Activated CD4-positive, CD25-positive, alpha-beta regulatory T cell treated with anti-CD3 and anti-CD28 coated beads, Interleukin-2, amount 50 U/mL, for 72 hours (primary cell): ENCODE results near the gene HEBP2.

Source experiments
- DNase-seq: peaks from one replicate; pipeline ENCODE4 v3.0.0; 2021

HEBP2 gene

GRCh38 chr6:138455746-138456400, 51.9 kb downstream of the HEBP2 start:
- no peak for DNase-seq

GRCh38 chr6:138456401-138456790, 52.4 kb downstream of the HEBP2 start:
- DNase-seq, result no peak

DNA sequence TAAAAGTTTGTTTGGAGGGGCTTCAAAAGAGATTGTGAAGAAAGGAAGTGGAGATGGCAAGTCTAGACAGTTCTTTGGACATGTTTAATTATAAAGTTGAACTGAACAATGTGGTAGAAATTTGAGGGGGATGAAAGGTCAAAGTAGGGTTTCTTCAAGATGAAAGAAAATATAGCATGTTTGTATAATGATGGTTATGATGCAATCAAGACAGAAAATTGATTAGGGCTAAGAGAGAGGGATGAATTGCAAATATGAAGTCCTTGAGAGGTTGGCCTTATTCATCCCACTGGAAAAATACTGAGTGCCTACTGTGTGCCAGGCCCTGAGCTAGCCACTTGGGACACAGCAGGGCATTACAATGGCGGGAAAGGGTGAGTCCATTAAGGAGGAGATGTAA, 57.6 kb downstream of the HEBP2 start:
- DNase-seq, result no peak

DNA sequence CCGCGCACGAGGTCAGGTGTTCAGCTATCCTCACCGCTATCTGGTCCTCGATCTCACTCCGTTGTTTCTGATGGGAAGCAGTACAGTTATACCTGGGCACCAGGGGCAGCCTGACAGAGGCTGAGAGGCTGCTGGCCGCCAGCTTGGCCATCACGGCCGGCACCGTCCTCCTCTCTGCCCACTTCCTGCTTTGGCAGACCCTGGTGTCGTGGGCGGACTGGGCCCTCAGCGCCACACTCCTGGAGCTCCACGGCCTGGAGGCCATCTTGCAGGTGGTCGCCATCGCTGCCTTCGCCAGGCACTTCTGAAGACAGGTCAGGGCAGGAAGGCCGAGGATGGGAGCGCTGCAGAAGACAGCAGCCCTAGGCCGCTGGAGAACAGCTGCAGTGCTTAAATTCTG, 60.1 kb downstream of the HEBP2 start:
- DNase-seq, result no peak

DNA sequence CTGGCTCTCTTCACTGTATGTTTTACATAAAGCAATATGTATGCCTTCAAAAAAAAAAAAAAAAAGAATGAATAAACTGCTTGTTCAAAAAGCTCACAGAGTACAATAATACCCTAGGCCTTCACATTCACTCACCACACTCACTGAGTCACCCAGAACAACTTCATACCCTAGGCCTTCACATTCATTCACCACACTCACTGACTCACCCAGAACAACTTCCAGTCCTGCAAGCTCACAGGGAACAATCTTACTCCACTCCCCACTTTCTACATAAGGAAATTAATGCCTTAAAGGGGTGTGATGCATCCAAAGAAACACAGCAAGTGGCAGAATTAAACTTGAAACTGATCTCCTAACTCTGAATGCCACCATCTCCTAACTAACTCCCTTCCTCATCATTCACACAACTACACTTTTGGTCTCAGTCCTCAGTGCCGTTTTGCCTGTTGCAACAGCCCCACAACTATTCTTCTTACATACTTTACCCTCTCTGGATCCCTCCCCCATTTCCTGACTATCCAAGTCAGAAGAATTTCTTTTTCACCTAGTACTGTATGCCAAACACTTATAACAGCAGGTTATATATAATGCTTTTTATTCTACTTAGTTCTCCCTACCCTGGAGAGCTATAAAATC, 61.1 kb downstream of the HEBP2 start:
- no peak for DNase-seq

- no peak for DNase-seq
These were observed 63.9 kb downstream of the HEBP2 start for GRCh38 chr6:138467901-138468300.

DNA sequence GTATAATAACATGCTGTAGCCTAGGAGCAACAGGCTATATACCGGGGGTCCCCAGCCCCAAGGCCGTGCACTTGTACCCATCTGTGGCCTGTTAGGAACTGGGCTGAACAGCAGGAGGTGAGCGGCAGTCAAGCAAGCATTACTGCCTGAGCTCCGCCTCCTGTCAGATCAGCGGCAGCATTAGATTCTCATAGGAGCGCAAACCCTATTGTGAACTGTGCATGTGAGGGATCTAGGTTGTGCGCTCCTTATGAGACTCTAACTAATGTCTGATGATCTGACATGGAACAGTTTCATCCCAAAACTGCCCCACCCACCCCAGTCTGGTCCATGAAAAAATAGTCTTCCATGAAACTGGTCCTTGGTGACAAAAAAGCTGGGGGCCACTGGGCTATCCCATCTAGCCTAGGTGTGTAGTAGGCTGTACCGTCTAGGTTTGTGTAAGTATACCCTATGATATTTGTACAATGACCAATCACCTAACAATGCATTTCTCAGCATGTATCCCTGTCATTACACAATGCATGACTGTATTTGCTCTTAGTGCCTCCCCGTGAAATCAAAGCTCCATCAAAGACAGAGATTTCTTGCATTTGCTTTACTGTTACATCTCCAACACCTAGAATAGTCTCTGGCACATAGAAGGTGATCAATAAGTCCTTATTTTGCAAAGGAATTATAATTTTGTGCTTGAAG, 64.4 kb downstream of the HEBP2 start:
- no peak for DNase-seq
